HG03469 (cell line): ENCODE measurements around the gene GRIK1.

ENCODE experiments used
- ATAC-seq: cut with Tn5 transposase; IDR thresholded peaks from one replicate; pipeline ENCODE4 v1.9.1; 2021; ENCODE audit warnings: mild to moderate bottlenecking, moderate library complexity, moderate number of reproducible peaks; ENCODE audit not compliant: unreplicated experiment

Gene GRIK1

DNA sequence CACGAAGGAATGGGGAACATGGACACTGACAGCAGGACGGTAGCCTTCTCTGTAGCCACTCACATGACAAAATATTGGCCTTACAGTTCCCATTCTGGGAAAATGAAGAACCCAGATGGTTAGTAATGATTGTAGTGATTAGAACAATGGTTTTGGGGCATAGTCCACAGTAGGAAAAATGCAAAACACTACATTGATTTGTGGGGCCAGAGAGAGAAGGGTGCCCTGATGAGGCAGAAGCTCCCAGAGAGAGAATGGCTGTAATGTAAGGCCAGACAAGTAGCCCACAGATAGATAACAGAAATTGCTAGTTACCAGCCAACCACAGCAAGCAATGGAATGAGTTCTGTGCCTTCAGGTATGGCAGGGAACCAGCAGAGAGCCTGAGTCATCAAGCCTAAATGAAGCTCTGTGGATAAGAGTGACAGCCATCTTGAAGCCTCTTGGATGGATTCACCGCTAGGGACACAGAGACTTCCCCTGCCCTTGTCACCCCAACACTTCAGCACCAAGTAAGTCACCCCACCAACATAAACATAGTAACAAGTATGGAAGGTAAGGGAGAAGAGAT, 435.0 kb downstream of the GRIK1 start:
- ATAC-seq: no peak

DNA sequence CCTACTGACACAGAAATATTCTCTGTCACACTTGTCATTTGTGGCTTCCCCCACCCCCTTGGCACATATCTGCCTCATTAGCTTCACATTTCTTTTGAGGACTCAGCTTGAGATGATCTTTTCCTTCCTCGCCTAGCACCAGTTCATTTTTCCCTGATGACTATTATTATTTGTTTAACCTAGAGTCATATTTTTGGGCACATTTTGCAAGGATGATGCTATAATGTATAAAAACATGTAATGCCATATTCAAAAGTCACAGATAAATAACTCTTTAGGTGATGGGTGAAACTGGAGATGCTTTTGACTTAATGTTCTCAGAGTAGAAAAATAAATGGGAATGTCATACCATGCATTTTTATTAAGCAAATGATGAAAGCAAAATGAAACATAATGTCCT, 438.3 kb downstream of the GRIK1 start:
- ATAC-seq: no peak

DNA sequence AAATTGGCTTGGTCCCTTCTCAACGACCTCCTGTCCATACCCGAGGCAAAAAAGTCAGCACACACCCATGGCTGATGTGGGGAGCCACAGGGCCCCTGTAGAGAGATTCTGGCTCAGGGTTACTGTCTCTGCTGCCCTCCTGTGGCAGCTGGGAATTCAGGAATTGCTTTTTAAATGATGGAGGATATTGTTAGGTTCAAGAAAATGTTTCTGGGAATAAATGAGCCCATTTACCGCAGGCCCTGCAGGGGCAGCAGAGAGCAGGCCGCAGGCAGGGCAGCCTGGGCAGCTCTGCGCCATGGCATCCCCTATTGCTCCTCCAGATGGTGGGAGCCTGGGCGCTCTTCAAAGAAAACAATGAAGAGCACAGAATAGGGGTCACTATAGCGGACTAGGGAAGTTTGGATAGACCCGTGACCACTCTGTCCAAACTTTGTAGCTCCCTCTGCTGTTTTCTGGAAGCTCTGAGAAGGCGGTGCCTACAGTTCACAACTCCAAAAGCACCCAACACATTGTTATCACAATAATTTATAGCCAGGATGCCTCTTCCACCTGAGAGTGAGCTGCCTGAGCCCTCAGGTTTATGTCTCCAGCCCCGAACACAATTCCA, 440.0 kb downstream of the GRIK1 start:
- no peak for ATAC-seq

DNA sequence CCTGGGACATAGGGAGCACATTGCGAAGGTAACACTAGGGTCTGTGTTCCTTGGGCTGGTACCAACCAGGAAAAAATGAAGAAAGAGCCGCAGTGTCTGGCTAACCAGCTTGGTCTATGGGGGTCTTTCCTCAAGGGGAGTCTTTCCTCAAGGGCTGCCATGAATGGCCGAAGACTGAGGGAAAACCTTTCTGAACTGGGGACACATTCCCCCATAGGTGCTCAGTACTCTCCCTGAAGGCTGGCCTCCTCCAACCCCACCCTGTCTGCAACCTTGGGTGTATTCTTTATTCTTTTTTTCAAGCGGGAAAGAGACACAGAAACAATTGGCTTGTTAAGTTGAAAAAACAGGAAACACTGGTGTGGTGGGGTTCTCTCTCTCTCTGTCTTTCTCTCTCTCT, 440.6 kb downstream of the GRIK1 start:
- no peak for ATAC-seq

DNA sequence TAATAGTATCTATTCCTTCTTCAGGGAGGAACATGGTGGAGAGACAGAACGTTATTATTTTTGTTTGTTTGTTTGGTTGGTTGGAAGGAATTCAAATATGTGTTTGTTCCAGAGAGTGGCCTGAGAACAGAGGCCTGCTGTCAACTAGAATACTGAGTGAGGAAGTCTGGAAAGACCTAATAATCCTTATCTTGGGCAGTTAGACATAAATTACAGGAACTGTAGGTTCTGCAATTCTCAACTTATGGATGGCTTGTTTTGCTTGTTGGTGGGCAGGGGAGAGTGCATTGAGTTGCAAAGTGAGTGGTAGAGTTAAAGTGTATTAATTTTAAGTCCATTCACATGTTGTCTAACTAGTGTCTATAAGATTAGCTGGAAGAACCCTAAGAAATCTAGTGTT, 443.5 kb downstream of the GRIK1 start:
- no peak for ATAC-seq

DNA sequence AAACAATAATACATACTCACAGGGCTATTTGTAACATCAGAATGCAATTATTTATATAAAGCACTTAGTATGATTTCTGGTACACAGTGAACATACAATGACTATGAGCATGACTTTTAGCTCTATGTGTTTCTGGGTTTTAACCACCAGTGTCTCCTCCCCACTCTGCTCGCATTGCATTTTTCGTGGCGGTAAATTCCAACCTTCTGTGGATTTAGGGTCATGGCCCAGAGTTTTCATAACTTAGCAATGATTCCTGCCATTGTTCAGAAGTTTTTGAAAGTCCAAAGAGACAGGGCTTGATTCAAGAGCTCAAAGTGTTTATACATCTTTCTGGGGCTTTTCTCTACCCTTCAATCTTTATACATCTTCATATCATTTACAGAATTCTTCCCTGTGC, 449.8 kb downstream of the GRIK1 start:
- no peak for ATAC-seq

DNA sequence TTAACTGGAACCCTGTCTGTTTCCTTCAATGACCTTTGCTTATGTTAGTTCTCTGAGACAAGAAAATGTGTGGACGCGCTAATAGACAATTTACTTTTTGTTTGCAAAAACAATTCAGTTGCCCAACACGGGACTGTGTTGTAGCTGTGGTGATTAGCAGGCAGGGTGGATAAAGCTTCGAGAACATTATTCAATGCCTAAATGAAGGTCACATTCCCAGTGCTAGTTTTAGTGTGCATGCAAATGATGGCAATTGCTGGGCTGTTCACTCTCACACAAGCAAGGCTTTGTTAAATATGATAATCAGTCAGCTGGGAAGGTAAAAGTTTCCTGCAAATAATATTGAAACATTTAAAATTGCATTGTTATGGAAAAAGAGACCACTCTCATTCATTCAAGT, 452.6 kb downstream of the GRIK1 start:
- no peak for ATAC-seq
